HG03139 (cell line): ENCODE data around the gene THAP10.

ENCODE experiments used
- ATAC-seq: cut with Tn5 transposase; IDR thresholded peaks from one replicate; pipeline ENCODE4 v1.9.1; 2021; ENCODE audit not compliant: unreplicated experiment

Gene THAP10

DNA sequence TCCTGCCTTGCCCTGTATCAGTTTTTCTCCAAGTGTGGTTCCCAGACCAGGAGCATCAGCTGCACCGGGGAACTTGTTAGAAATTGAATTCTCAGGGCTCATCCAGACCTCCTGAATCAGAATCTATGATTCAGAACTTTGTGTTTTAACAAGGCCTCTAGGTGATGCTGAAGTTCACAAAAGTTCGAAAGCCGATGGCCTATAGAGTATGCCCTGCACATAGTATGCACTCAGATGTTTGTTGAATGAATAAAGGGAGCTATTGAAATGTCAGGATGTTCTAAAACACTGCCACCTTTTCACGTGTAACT lies 37.6 kb downstream of the THAP10 start:
- no peak for ATAC-seq

DNA sequence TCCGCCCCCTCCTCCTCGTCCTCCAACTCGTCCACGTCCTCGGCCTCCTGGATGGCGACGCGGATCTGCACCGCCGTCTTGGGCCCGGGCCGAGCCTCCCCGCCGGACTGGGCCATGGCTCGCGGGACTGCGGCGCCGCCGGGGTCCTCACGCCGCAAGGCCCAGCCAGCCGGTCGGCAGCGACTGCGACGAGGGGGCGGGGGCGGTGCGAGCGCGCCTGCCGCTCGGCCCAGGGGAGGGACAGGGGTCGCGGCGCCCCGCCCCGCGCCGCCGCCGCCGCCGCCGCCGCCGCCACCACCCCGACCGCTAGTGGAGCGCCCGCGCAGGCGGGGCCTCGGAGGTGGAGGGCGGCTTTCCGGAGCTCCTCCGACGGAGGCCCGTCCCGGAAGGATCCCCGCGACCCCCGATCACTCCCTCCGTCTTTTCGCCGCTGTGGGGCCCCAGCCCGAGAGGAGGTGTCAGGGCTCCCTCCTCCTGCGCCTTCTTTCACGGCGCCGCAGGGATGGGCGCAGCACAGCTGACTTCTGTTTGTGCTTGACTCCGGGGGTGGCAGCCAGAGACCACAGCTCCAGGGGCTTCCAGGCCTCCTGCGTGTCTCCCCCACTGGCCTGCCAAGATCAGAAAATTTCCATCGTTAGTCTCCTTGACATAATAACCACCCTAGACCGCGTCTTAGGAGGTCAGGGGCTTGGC lies 38.1 kb downstream of the THAP10 start, which contains the start of gene LARP6:
Gene LARP6 (minus strand): TSS at position 185 of the 693 bp plus-strand sequence. CDS start 69 bp downstream, at position 116.
- ATAC-seq, result no peak

DNA sequence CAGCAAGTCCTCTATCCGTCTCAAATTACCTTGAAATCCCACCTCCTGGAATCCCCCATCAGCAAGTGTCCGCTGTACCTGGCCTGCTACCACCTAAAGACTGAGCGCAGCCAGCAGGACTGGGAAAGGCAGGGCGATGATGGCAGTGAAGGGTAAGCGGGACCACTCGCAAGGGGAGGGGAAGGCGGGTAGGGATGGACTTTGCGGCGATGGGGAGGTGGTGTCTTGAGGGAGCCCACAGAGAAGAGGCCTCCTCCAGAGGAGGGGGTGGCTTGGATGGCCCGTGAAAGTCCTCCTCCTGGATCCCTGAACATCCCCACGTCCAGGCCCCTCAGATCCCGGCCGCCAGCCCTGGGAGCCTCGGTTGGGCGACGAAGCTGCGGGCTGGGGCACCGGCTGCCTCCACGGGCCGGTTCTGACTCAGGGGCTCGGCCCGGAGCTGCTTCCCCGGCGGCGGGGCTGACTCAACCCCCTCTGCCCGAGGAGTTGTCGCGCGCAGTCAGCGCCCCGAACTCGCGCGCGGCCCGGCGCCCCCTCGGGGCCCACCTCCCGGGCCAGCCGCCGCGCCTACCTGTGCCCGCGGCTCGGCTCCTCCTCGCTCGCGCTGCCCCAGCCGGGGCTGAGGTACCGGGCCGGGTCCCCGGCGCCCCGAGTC lies 38.8 kb downstream of the THAP10 start:
- ATAC-seq, result no peak

DNA sequence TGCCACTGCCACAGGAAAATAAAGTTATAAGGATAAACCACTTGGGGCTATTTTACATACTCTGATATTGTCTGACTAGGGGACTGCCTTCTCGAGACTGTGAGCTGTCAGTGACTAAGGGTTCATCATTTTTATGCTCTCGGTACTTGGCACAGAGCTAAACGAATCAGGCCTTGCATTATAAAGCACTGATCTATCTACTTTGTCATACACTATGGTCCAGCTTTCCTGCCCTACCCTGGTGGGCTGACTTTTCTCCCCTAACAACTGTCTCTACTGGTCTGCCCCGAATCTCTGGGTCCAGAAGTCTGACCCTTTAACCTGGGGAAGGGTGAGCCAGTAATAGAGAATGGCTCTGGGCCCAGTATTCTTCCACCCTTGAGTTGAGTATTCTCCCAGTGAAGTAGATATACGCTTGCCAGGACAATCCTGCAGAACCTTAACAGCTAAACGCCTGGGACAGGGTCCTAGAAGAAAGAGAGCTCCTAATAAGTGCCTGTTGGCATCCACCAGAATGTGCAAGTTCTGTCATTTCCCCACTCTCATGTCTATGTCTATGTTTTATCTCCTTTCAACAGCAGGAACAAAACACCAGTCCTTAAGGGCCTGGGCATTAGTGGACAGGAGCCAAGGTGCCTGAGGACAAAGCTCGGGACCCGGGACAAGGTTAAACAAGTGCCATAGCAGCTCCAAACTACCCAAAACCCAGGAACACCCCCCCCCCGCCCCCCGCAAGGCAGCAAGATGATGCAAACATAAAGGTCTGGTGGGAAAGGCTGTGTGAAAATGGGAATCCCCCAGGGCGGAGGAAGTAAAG lies 39.5 kb downstream of the THAP10 start:
- ATAC-seq, result no peak

DNA sequence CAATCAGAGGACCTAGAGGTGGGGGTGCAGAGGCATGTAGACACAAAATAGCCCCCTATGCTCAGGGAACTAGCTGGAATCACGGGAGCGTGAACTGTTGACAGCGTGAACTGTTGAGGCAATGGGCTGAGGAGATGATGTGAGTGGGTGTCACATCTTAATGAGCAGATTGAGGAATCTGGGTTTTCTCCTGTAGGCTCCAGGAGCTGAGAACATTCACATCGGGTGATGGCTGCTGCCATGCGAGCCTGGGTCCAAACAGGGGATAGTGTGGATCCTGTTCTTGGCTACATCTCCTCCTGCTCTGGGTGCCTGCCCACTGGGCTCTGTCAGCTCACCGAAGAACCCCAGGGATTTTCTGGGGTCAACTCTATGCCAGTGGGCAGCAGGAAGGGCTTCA lies 40.3 kb downstream of the THAP10 start:
- ATAC-seq, result no peak

DNA sequence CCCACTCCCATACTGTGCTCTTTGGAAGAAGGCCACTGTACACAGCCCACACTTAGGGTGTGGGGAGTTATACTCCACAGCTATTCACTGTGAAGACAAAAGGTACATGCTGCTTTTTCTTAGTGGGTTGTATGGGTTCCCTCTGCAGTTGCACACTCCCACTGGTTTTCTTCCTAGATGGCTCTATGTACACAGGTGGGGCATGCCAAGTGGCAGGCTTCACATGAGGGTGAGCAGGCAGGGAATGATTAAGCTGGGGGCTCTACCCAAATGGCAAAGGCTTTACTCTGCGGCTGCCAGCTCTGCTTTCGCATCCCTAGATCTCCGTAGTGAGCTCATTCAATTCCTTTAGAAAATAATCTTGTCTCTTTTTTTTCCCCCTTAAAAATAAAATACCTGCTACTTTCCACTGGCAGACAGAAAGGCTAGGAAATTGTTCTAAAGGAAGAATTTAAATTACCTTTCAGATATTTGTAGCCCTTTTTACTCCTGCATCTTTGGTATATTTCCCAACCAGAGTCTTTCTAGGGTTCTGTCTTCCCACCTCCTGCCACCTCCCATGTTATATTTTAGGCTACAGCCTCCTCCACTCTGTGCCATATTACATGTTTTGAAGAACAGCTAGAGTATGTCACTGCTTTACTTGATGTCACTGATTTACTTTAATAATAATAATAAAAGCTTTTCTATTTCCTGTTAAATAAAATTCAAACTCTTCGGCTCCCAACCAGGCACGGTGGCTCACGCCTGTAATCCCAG lies 46.5 kb downstream of the THAP10 start:
- ATAC-seq, result no peak

DNA sequence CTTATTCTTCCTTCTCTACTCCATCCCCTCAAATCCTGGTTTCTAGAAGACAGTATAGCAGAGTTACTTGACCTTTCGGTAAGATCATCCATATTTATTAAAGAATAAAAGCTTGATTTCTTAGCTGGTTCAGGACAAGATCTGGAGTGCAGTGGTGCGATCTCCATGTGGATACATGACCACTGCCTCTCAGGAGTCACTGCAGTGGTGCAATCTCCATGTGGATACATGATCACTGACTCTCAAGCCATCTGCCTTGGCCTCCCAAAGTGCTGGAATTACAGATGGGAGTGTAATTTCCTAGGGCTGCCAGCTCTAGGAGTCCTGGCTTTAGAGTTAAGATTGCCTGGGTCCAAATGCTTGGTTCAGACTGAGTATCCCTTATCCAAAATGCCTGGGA lies 54.8 kb downstream of the THAP10 start:
- ATAC-seq, result no peak

DNA sequence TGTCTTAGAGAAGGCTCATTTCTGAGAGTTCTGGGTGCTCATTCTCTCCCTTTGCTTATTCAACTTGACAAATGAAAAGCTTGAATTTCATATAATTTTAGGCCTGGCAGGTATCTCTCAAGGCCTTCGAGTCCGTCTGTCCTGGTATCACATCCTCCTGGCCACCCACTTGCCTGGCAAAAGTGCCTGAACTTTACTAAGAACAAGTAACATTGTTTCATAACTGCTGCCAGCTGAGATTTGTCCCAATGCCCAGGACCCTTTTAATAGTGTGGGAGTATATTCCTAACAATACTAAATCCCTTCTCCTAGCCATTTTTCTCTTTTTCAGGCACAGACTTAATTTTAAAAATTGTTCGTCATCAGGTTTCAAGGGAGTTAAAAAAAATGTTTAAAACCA lies 56.4 kb downstream of the THAP10 start:
- no peak for ATAC-seq

DNA sequence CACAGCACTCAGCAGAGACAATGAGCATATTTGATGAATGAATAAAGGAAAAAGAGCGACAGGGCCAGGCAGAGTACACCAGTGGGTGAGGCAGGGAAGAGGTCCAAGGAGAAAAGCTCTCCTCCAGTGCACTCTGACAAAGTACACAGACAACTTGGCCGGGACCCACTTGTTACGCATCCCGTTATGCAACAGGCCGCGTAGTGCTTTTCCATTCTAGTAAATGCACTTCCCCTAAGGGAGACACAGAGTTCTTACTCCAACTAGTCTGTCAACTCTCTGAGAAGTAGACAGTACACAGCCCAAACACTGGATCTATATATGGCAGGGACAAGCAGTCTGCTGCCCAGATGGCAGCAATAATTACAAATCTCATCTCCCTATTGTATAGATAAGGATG lies 56.8 kb downstream of the THAP10 start:
- ATAC-seq, result no peak

DNA sequence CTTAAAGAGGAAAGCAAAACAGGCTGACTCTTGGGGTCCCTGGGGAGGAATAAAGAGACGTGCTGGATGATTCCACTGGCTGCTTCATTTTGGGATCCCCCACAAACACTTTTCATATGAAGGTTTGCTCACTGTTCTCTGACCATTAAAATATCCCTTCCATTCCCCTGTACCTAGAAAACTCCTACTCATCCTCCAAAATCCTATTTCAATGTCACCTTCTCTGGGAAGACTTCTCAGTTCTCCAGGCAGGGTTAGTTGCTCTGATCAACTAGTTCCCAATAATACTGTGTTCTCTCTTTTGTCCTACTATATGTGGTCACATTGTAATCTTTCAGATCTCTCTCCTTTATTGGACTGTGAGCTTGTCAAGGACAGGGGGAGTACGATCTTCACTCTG lies 57.2 kb downstream of the THAP10 start:
- no peak for ATAC-seq

DNA sequence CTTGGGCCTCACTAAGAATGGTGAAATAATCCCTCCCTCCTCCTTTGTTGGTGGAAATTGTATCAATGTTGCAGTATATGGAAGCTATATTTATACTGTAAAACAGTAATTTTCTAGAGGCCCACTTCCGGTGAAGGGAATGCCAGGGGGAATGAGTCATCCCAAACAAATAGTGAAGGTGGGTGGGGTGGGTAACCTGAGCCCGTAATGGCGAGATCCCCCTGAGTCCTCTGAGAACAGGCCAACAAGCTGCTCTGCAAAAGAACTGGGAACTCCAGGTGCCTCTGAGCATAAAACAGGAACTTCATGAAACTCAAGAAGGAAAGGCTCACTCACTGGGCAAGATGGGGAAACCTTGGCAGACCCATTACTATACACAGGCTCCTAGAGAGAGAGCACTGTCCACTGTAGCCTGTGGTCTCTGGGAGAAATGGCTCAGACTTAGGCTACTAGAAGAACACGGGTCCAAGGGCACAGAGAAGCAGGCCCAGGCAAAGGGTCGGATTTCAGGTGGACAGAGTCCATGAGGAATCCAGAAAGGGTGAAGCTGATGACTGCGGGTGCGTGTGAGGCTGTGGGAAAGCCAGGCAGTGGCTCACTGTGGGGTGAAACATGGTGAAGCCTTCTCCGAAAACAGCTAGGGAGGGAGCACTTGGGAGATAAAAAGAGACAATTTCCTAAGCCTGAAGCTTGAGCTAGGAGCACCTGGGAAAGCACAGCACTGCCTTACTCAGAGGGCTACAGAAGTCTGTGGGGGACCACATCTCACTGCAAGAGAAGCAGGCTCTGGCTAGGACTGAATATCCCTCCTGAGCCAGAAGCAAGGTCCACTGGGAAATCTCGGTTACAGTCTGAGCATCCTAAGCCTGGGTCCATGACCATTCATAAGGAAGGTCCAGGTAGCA lies 58.1 kb downstream of the THAP10 start:
- ATAC-seq, result no peak

DNA sequence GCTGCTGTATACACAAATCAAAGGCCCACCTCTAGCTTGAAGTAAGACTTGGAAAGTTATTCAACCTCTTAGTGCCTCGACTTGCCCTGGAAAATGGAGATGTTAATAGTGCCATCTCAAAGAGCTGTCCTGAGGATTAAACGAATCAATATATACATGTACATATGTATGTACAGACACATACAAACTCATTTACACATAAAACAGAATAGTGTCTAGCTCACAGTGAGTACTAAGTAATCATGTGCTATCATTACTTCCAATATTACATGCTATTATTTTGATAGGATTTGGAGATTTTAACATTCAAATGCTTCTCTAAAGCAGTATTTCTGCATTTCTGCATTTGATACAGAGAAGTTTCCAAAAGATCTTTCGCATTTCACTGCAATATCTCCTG lies 58.8 kb downstream of the THAP10 start:
- no peak for ATAC-seq

DNA sequence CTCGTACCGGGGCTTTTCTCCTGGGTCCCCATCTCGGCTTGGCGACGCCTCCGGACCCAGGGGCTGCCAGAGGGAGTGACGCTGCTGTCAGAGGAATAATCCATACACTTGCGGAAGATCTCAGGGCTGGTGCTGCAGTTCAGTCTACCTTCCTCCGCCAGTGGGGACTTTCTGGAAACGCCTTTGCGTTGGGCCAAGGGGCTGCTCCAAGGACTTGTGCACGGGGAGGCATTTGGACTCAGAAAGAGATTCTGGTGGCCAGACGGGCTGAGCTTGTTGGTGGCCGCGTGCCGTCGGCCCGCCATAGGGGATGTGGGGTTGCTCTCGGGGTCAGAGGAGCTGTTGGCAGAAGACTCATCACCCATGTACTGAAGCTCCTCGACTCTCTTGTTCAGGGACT lies 60.1 kb downstream of the THAP10 start:
- no peak for ATAC-seq
